ENCODE data around the gene MAML1. TPM values are rescaled to one million over a fixed set of nuclear protein-coding genes. Genes with fewer than 3 reads are reported as not detected.

MAML1 gene
- total RNA-seq, 3 donors from 2014 or later: 16.3 to 22.4 (median 21.0) TPM

DNA sequence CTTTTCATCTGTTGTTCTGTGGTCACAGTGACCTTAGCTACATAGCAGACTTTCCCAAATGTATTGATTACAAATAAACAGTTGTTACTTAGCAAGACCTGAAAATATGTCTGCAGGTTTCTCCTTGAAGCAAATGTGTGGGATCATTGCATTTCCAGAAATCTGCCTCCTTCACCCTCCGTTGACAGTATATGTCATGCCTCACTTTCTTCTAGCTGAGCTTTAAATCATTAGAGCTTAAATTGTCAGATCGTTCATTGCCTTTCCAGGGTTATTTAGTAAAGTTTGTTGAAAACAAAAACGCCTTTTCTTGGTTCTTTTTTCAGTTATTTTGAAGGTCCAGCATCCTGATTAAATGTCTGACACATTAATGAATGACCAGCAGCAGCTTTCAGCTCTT lies 2.3 kb upstream of the MAML1 start:
- intact Hi-C loops (cut with DNase I; ENCODE audit: low total_unique reads): no loop called here
- peaks cover 4 to 8% of the 10 kb centered on the region in 2 donors for H3K4me1 ChIP-seq

GRCh38 chr5:179730852-179731251 lies 1.8 kb upstream of the MAML1 start:
- Histone ChIP-seq H3K4me1 (peaks cover 4 to 13% of the 10 kb centered on the region in 2 donors), H3K27me3 (no peaks in the 10 kb centered on the region), H3K27ac (no peak overlapping the region), H3K4me3 (no peak overlapping the region), H3K36me3 (peaks cover 4% of the 10 kb centered on the region), H3K9me3 (no peaks in the 10 kb centered on the region)
- DNase-seq (ENCODE audit: low spot score in 2 of 2): no peak
- intact Hi-C loops (cut with DNase I; ENCODE audit: low total_unique reads): no loop called here
- TF ChIP-seq POLR2AphosphoS5 (IDR thresholded peaks at IDR 0.05): no peak
- TF ChIP-seq, protein P1, sequence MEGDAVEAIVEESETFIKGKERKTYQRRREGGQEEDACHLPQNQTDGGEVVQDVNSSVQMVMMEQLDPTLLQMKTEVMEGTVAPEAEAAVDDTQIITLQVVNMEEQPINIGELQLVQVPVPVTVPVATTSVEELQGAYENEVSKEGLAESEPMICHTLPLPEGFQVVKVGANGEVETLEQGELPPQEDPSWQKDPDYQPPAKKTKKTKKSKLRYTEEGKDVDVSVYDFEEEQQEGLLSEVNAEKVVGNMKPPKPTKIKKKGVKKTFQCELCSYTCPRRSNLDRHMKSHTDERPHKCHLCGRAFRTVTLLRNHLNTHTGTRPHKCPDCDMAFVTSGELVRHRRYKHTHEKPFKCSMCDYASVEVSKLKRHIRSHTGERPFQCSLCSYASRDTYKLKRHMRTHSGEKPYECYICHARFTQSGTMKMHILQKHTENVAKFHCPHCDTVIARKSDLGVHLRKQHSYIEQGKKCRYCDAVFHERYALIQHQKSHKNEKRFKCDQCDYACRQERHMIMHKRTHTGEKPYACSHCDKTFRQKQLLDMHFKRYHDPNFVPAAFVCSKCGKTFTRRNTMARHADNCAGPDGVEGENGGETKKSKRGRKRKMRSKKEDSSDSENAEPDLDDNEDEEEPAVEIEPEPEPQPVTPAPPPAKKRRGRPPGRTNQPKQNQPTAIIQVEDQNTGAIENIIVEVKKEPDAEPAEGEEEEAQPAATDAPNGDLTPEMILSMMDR (IDR thresholded peaks at IDR 0.05): no peak
- no peak for TF ChIP-seq POLR2A (IDR thresholded peaks at IDR 0.05)

More for the DNA sequence above, 2.3 kb upstream of the MAML1 start:
- H3K27ac ChIP-seq: no peak overlapping the region
- H3K36me3 ChIP-seq: peaks cover 4% of the 10 kb centered on the region
- no peaks in the 10 kb centered on the region for H3K27me3 ChIP-seq
- TF ChIP-seq, protein P1 (IDR thresholded peaks at IDR 0.05): no peak
- TF ChIP-seq POLR2A (IDR thresholded peaks at IDR 0.05) (no peak), POLR2AphosphoS5 (IDR thresholded peaks at IDR 0.05) (no peak)
- no peak for DNase-seq (ENCODE audit: low spot score in 2 of 2)
- H3K9me3 ChIP-seq: no peaks in the 10 kb centered on the region
- no peak overlapping the region for H3K4me3 ChIP-seq

DNA sequence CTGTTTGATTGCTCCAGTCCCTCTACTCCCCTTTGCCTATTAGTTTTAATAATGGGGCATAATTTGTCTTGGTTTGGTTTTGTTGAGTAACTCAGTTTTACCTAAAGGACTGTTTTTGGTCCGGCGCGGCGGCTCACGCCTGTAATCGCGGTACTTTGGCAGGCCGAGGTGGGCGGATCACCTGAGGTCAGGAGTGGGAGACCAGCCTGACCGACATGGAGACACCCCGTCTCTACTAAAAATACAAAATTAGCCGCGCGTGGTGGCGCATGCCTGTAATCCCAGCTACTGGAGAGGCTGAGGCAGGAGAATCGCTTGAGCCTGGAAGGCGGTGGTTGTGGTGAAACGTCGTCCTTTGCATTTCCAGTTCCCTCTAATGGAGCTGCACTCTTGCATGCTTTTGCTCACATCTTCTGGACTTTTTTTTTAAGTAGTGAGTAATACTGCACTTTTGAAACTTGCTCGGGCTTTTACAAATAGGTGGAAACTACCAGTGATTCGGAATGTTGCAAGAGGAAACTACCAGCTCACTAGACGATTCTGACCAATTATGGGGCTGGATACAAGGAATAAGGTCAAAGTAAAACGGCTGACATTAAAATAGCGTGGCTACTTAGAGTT lies 721 bp upstream of the MAML1 start:
- DNase-seq (ENCODE audit: low spot score in 2 of 2): peak in 1 of 2 donors; percentile 33
- peaks cover 4% of the 10 kb centered on the region for H3K36me3 ChIP-seq
- no peaks in the 10 kb centered on the region for H3K27me3 ChIP-seq
- peaks cover 4 to 13% of the 10 kb centered on the region in 2 donors for H3K4me1 ChIP-seq
- H3K9me3 ChIP-seq: no peaks in the 10 kb centered on the region
- intact Hi-C loops (cut with DNase I; ENCODE audit: low total_unique reads): no loop called here
- H3K4me3 ChIP-seq: peak overlapping the region; percentile 84 to 96 (median 94)
- TF ChIP-seq POLR2AphosphoS5 (IDR thresholded peaks at IDR 0.05) (peak in 1 of 3 donors; percentile 16), POLR2A (IDR thresholded peaks at IDR 0.05) (no peak)
- TF ChIP-seq, protein P1 (IDR thresholded peaks at IDR 0.05): no peak
- H3K27ac ChIP-seq: peak overlapping the region; percentile 96

GRCh38 chr5:179732918-179733771 lies 523 bp downstream of the MAML1 start:
- H3K36me3 ChIP-seq: peaks cover 4% of the 10 kb centered on the region
- H3K9me3 ChIP-seq: no peaks in the 10 kb centered on the region
- H3K27me3 ChIP-seq: no peaks in the 10 kb centered on the region
- intact Hi-C loops (cut with DNase I; ENCODE audit: low total_unique reads): no loop called here
- DNase-seq (ENCODE audit: low spot score in 2 of 2): peak in 1 of 2 donors; percentile 25
- H3K4me3 ChIP-seq: peak overlapping the region; percentile 84 to 96 (median 94)
- H3K27ac ChIP-seq: peak overlapping the region; percentile 96
- peaks cover 4 to 13% of the 10 kb centered on the region in 2 donors for H3K4me1 ChIP-seq
- TF ChIP-seq POLR2AphosphoS5 (IDR thresholded peaks at IDR 0.05) (peak in 2 of 3 donors; percentile 14 to 40), POLR2A (IDR thresholded peaks at IDR 0.05) (no peak)
- TF ChIP-seq, protein P1 (IDR thresholded peaks at IDR 0.05): no peak

DNA sequence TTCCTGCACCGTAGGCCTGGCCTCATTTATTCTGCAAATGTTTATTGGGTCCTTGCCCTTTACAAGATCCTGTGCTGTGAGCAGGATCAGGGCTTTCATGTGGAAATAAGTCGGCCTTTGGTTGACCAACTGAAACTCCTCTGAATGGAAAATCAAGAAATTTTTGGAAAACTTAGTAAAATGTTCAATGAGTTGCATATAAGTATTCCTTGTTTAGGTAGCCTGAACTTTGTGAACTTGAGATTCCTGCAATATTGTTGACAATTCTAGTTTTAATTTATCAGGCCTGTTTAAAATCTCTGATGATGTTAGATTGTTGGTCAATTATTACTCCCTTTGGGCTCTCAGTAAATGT lies 1.1 kb downstream of the MAML1 start:
- H3K9me3 ChIP-seq: no peaks in the 10 kb centered on the region
- DNase-seq (ENCODE audit: low spot score in 2 of 2): no peak
- TF ChIP-seq, protein P1 (IDR thresholded peaks at IDR 0.05): no peak
- TF ChIP-seq POLR2AphosphoS5 (IDR thresholded peaks at IDR 0.05) (no peak), POLR2A (IDR thresholded peaks at IDR 0.05) (no peak)
- peak overlapping the region; percentile 96 for H3K27ac ChIP-seq
- intact Hi-C loops (cut with DNase I; ENCODE audit: low total_unique reads): no loop called here
- peaks cover 4 to 13% of the 10 kb centered on the region in 2 donors for H3K4me1 ChIP-seq
- H3K4me3 ChIP-seq: peak overlapping the region; percentile 84 to 96 (median 94)
- H3K36me3 ChIP-seq: peaks cover 4% of the 10 kb centered on the region
- no peaks in the 10 kb centered on the region for H3K27me3 ChIP-seq
